ENCODE data around the gene SET. TPM values are rescaled to one million over a fixed set of nuclear protein-coding genes. Genes with fewer than 3 reads are reported as not detected.
A peak's percentile ranks its signal among the peaks of the same experiment; 100 is the strongest.
"Not testable (repeated sequence)": the region's sequence is repeated elsewhere in the genome, so short reads cannot be mapped to it uniquely, and the experiment has no call there.

Gene SET
- total RNA-seq, 1 donor from 2014 or later: 336 TPM

GRCh38 chr9:128657344-128657704 lies 31.7 kb upstream of the SET start:
- Histone ChIP-seq H3K9ac (ENCODE audit: low read depth in 1 of 3, low read length in 3 of 3) (peak overlapping the region; percentile 83 to 100 (median 95)), H3K27ac (ENCODE audit: low read depth, low read length) (peak overlapping the region; percentile 96), H3K4me1 (ENCODE audit: control insufficient read depth in 3 of 3, insufficient read depth in 3 of 3, low read length in 3 of 3) (peaks cover 0 to 8% (median 2%) of the 10 kb centered on the region in 3 donors), H3K9me3 (ENCODE audit: control insufficient read depth in 3 of 3, low read length in 3 of 3) (no peaks in the 10 kb centered on the region), H3K27me3 (ENCODE audit: control insufficient read depth in 3 of 3, insufficient read depth in 3 of 3, low read length in 3 of 3) (no peaks in the 10 kb centered on the region), H3K4me3 (ENCODE audit: low read length in 3 of 3) (peak overlapping the region; percentile 86 to 94 (median 93)), H3K36me3 (ENCODE audit: control insufficient read depth in 3 of 3, insufficient read depth in 3 of 3, low read length in 3 of 3) (no peaks in the 10 kb centered on the region)

- no peak overlapping the region for H3K9ac ChIP-seq (ENCODE audit: low read depth in 1 of 3, low read length in 3 of 3)
- no peaks in the 10 kb centered on the region for H3K27me3 ChIP-seq (ENCODE audit: control insufficient read depth in 3 of 3, insufficient read depth in 3 of 3, low read length in 3 of 3)
- no peak overlapping the region for H3K27ac ChIP-seq (ENCODE audit: low read depth, low read length)
- H3K36me3 ChIP-seq (ENCODE audit: control insufficient read depth in 3 of 3, insufficient read depth in 3 of 3, low read length in 3 of 3): no peaks in the 10 kb centered on the region
- peaks cover 0 to 8% (median 2%) of the 10 kb centered on the region in 3 donors for H3K4me1 ChIP-seq (ENCODE audit: control insufficient read depth in 3 of 3, insufficient read depth in 3 of 3, low read length in 3 of 3)
- H3K9me3 ChIP-seq (ENCODE audit: control insufficient read depth in 3 of 3, low read length in 3 of 3): no peaks in the 10 kb centered on the region
- H3K4me3 ChIP-seq (ENCODE audit: low read length in 3 of 3): no peak overlapping the region
Measured at GRCh38 chr9:128657796-128658195, 31.2 kb upstream of the SET start.

GRCh38 chr9:128666481-128666941 lies 22.5 kb upstream of the SET start:
- not testable (repeated sequence) for H3K36me3 ChIP-seq (ENCODE audit: control insufficient read depth in 3 of 3, insufficient read depth in 3 of 3, low read length in 3 of 3); H3K27me3 ChIP-seq (ENCODE audit: control insufficient read depth in 3 of 3, insufficient read depth in 3 of 3, low read length in 3 of 3); H3K9ac ChIP-seq (ENCODE audit: low read depth in 1 of 3, low read length in 3 of 3); H3K9me3 ChIP-seq (ENCODE audit: control insufficient read depth in 3 of 3, low read length in 3 of 3); H3K27ac ChIP-seq (ENCODE audit: low read depth, low read length); H3K4me1 ChIP-seq (ENCODE audit: control insufficient read depth in 3 of 3, insufficient read depth in 3 of 3, low read length in 3 of 3); H3K4me3 ChIP-seq (ENCODE audit: low read length in 3 of 3)

- Histone ChIP-seq H3K4me3 (ENCODE audit: low read length in 3 of 3) (no peak overlapping the region), H3K27me3 (ENCODE audit: control insufficient read depth in 3 of 3, insufficient read depth in 3 of 3, low read length in 3 of 3) (no peaks in the 10 kb centered on the region), H3K4me1 (ENCODE audit: control insufficient read depth in 3 of 3, insufficient read depth in 3 of 3, low read length in 3 of 3) (no peaks in the 10 kb centered on the region), H3K36me3 (ENCODE audit: control insufficient read depth in 3 of 3, insufficient read depth in 3 of 3, low read length in 3 of 3) (no peaks in the 10 kb centered on the region), H3K27ac (ENCODE audit: low read depth, low read length) (no peak overlapping the region), H3K9me3 (ENCODE audit: control insufficient read depth in 3 of 3, low read length in 3 of 3) (no peaks in the 10 kb centered on the region), H3K9ac (ENCODE audit: low read depth in 1 of 3, low read length in 3 of 3) (no peak overlapping the region)
Measured at GRCh38 chr9:128669786-128670185, 19.2 kb upstream of the SET start.

GRCh38 chr9:128675382-128675781 lies 13.6 kb upstream of the SET start:
- no peak overlapping the region for H3K27ac ChIP-seq (ENCODE audit: low read depth, low read length)
- no peaks in the 10 kb centered on the region for H3K36me3 ChIP-seq (ENCODE audit: control insufficient read depth in 3 of 3, insufficient read depth in 3 of 3, low read length in 3 of 3)
- no peak overlapping the region for H3K4me3 ChIP-seq (ENCODE audit: low read length in 3 of 3)
- no peak overlapping the region for H3K9ac ChIP-seq (ENCODE audit: low read depth in 1 of 3, low read length in 3 of 3)
- no peaks in the 10 kb centered on the region for H3K4me1 ChIP-seq (ENCODE audit: control insufficient read depth in 3 of 3, insufficient read depth in 3 of 3, low read length in 3 of 3)
- no peaks in the 10 kb centered on the region for H3K9me3 ChIP-seq (ENCODE audit: control insufficient read depth in 3 of 3, low read length in 3 of 3)
- no peaks in the 10 kb centered on the region for H3K27me3 ChIP-seq (ENCODE audit: control insufficient read depth in 3 of 3, insufficient read depth in 3 of 3, low read length in 3 of 3)

DNA sequence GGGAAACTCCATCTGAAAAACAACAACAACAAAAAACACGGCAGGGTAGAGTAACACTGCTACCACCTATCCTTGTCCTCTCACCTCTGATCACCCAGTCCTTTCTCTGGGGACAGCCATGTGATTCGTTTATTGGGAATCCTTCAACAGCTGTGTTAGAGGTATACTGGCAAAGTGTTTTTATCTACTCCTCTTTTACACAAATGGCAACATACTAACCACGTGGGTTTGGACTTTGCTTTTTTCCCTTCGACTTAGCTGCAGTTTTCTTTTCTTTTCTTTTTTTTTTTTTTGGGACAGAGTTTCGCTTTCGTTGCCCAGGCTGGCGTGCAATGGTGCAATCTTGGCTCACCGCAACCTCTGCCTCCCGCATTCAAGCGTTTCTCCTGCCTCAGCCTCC lies 11.2 kb upstream of the SET start:
- Histone ChIP-seq H3K9me3 (ENCODE audit: control insufficient read depth in 3 of 3, low read length in 3 of 3) (no peaks in the 10 kb centered on the region), H3K27me3 (ENCODE audit: control insufficient read depth in 3 of 3, insufficient read depth in 3 of 3, low read length in 3 of 3) (no peaks in the 10 kb centered on the region), H3K36me3 (ENCODE audit: control insufficient read depth in 3 of 3, insufficient read depth in 3 of 3, low read length in 3 of 3) (no peaks in the 10 kb centered on the region)

GRCh38 chr9:128683340-128684064 lies 5.5 kb upstream of the SET start:
- peaks cover 0 to 12% (median 5%) of the 10 kb centered on the region in 3 donors for H3K27me3 ChIP-seq (ENCODE audit: control insufficient read depth in 3 of 3, insufficient read depth in 3 of 3, low read length in 3 of 3)
- H3K27ac ChIP-seq (ENCODE audit: low read depth, low read length): peak overlapping the region; percentile 37
- peak overlapping the region; percentile 29 to 70 (median 68) for H3K9ac ChIP-seq (ENCODE audit: low read depth in 1 of 3, low read length in 3 of 3)
- H3K4me3 ChIP-seq (ENCODE audit: low read length in 3 of 3): peak overlapping the region; percentile 61 to 75 (median 63)
- no peaks in the 10 kb centered on the region for H3K36me3 ChIP-seq (ENCODE audit: control insufficient read depth in 3 of 3, insufficient read depth in 3 of 3, low read length in 3 of 3)
- H3K4me1 ChIP-seq (ENCODE audit: control insufficient read depth in 3 of 3, insufficient read depth in 3 of 3, low read length in 3 of 3): peaks cover 8 to 15% (median 9%) of the 10 kb centered on the region in 3 donors
- no peaks in the 10 kb centered on the region for H3K9me3 ChIP-seq (ENCODE audit: control insufficient read depth in 3 of 3, low read length in 3 of 3)

More for the DNA sequence above, 11.2 kb upstream of the SET start:
- H3K27ac ChIP-seq (ENCODE audit: low read depth, low read length): no peak overlapping the region
- H3K4me3 ChIP-seq (ENCODE audit: low read length in 3 of 3): no peak overlapping the region
- H3K9ac ChIP-seq (ENCODE audit: low read depth in 1 of 3, low read length in 3 of 3): no peak overlapping the region
- H3K4me1 ChIP-seq (ENCODE audit: control insufficient read depth in 3 of 3, insufficient read depth in 3 of 3, low read length in 3 of 3): no peaks in the 10 kb centered on the region

DNA sequence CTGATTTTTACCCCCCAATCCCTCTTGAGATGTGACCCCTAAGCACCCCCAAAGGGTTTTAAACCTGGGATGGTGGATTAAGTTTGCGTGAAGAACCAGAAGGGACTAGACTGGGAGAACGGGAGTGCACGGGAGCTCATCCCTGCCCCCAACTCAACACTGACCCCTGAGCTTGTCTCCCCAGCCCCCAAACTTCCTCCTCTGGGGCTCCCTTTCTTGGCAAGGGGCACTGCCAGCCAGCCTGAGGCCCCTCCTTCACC lies 5.0 kb upstream of the SET start:
- no peaks in the 10 kb centered on the region for H3K9me3 ChIP-seq (ENCODE audit: control insufficient read depth in 3 of 3, low read length in 3 of 3)
- H3K27ac ChIP-seq (ENCODE audit: low read depth, low read length): peak overlapping the region; percentile 37
- H3K4me1 ChIP-seq (ENCODE audit: control insufficient read depth in 3 of 3, insufficient read depth in 3 of 3, low read length in 3 of 3): peaks cover 8 to 15% (median 10%) of the 10 kb centered on the region in 3 donors
- peak overlapping the region; percentile 29 to 70 (median 68) for H3K9ac ChIP-seq (ENCODE audit: low read depth in 1 of 3, low read length in 3 of 3)
- H3K36me3 ChIP-seq (ENCODE audit: control insufficient read depth in 3 of 3, insufficient read depth in 3 of 3, low read length in 3 of 3): no peaks in the 10 kb centered on the region
- H3K4me3 ChIP-seq (ENCODE audit: low read length in 3 of 3): peak overlapping the region; percentile 61 to 75 (median 63)
- H3K27me3 ChIP-seq (ENCODE audit: control insufficient read depth in 3 of 3, insufficient read depth in 3 of 3, low read length in 3 of 3): peaks cover 0 to 12% (median 5%) of the 10 kb centered on the region in 3 donors

DNA sequence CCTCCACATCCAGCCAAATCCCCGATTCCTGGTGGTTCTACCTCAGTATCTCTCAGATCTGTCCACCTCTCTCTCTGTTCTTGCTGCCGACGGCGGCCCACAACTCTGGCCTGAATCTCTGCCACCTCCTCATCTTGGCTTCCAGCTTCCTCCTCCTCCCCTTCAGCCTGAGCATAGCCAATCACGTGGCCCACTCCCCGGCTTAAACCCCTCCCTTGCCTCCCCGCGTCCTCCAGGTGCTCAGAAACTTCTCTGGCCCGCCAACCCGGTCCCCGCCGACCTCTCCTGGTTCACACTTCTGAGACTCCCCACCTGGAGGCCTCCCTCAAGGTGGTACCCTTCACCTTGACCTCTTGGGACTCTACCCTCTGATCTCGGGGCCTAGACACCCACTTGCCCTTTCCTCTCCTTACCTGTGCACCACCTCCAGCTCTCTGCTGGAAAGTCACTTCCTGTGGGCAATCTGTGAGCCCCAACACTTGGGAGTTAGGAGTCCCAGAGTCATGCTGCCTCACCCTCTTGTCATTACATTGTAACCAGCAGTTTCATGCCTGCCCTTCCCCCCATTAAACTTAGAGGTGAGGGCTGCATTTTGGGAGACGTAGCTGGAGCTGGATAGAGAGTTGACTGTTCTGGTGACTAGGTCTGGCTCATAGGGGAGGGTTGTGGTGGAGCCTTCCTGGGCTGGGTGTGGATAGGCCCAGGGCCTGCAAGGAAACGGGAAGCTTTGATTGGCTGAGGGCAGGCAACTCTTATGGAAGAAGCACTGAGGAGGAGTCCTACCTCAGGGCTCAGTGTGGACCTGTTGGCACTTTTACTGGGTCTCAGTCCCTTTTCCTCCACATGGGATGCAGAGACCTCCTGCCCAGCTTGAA lies 4.5 kb upstream of the SET start:
- Histone ChIP-seq H3K4me3 (ENCODE audit: low read length in 3 of 3) (peak overlapping the region; percentile 61 to 75 (median 63)), H3K27me3 (ENCODE audit: control insufficient read depth in 3 of 3, insufficient read depth in 3 of 3, low read length in 3 of 3) (peaks cover 0 to 12% (median 5%) of the 10 kb centered on the region in 3 donors), H3K4me1 (ENCODE audit: control insufficient read depth in 3 of 3, insufficient read depth in 3 of 3, low read length in 3 of 3) (peaks cover 8 to 15% (median 10%) of the 10 kb centered on the region in 3 donors), H3K9ac (ENCODE audit: low read depth in 1 of 3, low read length in 3 of 3) (peak overlapping the region; percentile 29 to 70 (median 68)), H3K27ac (ENCODE audit: low read depth, low read length) (peak overlapping the region; percentile 37), H3K9me3 (ENCODE audit: control insufficient read depth in 3 of 3, low read length in 3 of 3) (no peaks in the 10 kb centered on the region), H3K36me3 (ENCODE audit: control insufficient read depth in 3 of 3, insufficient read depth in 3 of 3, low read length in 3 of 3) (no peaks in the 10 kb centered on the region)
